GM13976 (cell line): ENCODE data around the gene MOB2.

Experiments used
- DNase-seq: peaks from one replicate; pipeline ENCODE4 v3.0.0; 2012; ENCODE audit warnings: low spot score
- CTCF ChIP-seq: IDR thresholded peaks from 2 replicates; pipeline ENCODE4 v1.5.1; 2012; ENCODE audit warnings: borderline replicate concordance, mild to moderate bottlenecking; ENCODE audit not compliant: insufficient read depth; ENCODE audit errors: extremely low read depth, missing control alignments, control extremely low read depth
- in situ Hi-C: fragments of 300-500 bp; cut with MboI; formaldehyde crosslinking; loops from one replicate; pipeline ENCODE4 v1.12.0; 2022; ENCODE audit warnings: low sequenced_read_pairs, mixed read lengths, inconsistent platforms; ENCODE audit not compliant: unreplicated experiment

MOB2 gene

DNA sequence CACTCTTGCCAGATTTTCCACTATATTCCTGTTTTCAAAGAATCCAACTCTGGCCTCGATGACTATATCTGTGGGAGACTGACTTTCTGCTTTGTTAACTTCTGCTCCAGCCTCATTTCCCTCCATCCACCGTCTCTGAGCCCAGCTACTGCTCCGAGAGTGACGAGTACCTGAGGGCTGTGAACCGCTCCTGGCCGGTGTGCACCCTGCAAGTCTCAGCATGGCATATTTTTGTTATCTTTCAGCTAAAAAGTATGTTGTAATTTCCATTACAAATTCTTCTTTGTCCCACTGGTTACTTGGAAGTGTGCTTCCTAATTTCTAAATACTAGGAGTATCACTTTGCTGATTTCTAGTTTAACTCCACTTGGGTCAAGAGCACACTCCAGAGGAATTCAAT is 36.5 kb upstream of the MOB2 start:
- TF ChIP-seq CTCF, result no peak
- in situ Hi-C loops, result no loop called here
- no peak for DNase-seq

DNA sequence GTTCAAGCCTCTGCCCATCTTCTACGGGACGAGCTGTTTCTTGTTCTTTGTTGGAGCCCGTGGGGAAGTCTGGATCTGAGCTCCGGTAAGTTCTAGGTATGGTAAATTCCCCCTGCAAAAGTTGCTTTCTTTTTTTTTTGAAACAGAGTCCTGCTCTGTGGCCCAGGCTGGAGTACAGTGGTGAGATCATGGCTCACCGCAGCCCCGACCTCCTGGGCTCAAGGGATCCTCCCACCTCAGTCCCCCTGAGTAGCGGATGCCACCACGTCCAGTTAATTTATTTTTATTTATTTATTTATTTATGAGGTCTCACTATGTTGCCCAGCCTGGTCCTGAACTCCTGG is 35.5 kb upstream of the MOB2 start:
- in situ Hi-C loops, result no loop called here
- no peak for TF ChIP-seq CTCF
- no peak for DNase-seq

DNA sequence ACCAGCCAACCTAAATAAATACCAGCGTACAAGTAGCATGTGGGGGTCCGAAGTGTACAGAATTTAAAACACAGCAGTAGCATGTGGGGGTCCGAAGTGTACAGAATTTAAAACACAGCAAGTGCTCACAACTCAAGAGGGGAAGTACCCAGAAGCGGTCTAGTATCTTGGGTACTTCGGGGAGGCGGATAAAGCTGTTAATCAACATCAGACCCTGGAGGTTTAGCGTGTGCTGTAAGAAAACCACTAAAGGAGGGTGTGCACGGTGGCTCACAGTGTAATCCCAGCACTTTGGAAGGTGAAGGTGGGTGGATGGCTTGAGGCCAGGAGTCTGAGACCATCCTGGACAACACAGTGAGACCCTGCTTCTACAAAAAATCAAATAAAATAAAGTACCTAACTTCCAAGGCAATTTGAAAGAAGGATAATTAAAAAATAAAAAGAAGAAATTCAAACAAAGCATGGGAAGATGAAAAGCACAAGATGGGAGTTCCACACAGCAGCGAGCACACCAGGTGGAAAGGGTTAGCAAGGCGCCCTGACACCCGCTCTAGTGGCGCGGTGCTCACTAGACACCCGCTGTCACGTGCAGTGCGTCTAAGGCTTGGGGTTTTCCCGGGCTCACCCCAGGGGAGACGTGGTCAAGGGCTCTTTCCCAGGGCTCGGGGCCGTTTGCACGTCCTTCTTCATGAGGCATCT is 35.0 kb upstream of the MOB2 start:
- in situ Hi-C loops, result no loop called here
- peak; percentile 87 for DNase-seq
- no peak for TF ChIP-seq CTCF

- no peak for TF ChIP-seq CTCF
Observed at GRCh38 chr11:1520663-1521267, 34.2 kb upstream of the MOB2 start.

GRCh38 chr11:1520209-1520662 is 33.7 kb upstream of the MOB2 start:
- DNase-seq, result no peak
- no peak for TF ChIP-seq CTCF
- in situ Hi-C loops, result no loop called here

More at GRCh38 chr11:1520663-1521267, 34.2 kb upstream of the MOB2 start:
- no peak for DNase-seq
- in situ Hi-C loops, result no loop called here

DNA sequence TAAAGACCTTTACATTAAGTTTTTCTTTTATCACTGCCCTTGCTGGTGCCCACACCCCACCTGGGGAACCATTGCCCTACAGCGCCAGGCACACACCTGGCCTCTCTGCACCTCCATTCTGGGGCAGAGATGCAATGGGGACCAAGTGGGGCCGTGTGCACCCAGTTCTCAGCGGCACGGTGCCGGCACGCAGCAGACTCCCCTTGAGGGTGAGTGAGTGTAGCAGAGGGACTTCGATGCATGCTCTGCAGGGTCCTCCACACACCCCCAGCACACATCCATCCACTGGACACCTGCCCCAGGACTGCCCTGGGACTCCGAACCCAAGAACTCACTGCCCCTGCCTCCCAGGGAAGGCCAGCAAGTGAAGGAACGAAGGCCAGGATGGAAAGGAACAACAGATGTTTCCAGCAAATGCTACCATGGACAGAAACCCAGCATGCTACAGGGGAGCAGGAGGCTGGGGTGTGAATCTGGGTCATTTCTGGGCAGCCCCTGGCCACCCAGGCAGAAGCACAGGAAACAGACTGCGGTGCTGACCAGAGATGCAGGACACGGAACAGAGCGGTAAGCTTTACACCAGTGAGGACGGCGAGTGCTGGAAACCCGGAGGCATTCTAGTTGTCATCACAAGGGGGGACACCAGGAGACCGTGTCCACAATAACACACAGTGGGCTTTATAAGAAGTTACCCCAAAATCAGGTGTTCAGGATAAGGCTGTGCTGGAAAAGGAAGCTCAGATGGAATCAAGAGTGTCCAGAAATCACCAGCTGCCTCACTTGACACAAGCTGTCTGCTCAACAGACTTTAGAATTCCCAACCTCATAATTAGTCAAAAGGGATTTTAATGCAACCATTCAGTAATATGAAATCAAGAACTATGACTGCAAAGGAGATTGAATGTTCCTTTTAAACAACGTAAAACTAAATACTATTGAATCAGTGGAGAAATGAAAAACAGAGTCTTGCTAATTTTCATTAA is 32.7 kb upstream of the MOB2 start:
- in situ Hi-C loops, result no loop called here
- no peak for DNase-seq
- no peak for TF ChIP-seq CTCF
